Measurements from ENCODE around the gene CR1L.
A peak's percentile ranks its signal among the peaks of the same experiment; 100 is the strongest.
"Not testable (repeated sequence)": the region's sequence is repeated elsewhere in the genome, so short reads cannot be mapped to it uniquely, and the experiment has no call there.

CR1L gene

DNA sequence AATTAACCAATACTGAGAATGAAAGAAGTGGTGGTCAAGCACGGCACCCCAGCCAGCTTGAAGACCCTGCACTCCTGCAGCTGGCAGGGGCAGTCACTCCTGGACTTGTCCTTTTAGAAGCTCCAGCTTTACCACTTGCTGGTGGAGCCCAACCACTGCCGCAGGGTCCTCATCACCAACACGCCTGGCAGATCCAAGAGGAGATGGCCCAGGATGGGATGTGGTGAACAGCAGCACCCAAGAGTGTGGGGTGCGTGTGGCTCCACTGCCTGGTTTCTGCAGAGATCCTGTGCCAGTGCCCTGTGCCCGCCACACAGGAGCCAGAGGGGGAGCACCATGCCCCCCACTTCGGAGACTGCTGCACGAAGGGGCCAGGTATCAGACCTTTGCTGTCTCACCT, 13.5 kb downstream of the CR1L start:
- no peak for DNase-seq (ENCODE audit: low spot score in 2 of 2)
- peak; percentile 46 for ATAC-seq
- no peaks in the 10 kb centered on the region for H3K36me3 Mint-ChIP-seq
- H3K4me1 Mint-ChIP-seq: no peaks in the 10 kb centered on the region
- H3K9me3 Mint-ChIP-seq: no peaks in the 10 kb centered on the region
- H3K27ac Mint-ChIP-seq: no peak overlapping the region
- no peak overlapping the region for H3K4me3 Mint-ChIP-seq

DNA sequence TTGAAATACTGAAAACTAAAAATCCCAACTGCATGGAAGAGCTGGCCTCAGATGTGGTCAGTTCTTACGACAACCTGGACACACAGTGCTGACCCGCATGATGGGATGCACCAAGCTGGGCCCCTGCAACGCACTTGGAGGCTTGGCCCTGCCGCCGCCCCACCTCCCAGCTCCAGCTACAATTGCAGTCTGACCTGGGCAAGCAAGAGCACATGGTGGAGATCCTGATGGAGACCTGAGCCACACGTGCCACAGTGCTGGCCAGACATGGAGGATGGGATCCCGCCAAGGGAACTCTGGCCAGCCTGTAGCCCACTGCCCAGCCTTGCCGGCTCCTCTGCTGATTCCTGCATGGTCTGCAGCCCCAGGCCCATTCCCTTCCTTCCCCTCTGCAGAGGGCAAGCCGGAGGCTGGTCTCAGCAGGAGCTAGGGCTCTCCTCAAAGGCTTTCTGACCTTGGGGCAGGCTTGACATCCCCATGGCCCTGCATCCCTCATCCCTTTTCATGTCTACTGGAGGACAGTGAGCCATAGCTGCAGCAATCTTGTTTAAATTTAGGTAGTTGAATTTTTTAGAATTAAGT, 14.1 kb downstream of the CR1L start:
- ATAC-seq: peak; percentile 44
- no peak for DNase-seq (ENCODE audit: low spot score in 2 of 2)

DNA sequence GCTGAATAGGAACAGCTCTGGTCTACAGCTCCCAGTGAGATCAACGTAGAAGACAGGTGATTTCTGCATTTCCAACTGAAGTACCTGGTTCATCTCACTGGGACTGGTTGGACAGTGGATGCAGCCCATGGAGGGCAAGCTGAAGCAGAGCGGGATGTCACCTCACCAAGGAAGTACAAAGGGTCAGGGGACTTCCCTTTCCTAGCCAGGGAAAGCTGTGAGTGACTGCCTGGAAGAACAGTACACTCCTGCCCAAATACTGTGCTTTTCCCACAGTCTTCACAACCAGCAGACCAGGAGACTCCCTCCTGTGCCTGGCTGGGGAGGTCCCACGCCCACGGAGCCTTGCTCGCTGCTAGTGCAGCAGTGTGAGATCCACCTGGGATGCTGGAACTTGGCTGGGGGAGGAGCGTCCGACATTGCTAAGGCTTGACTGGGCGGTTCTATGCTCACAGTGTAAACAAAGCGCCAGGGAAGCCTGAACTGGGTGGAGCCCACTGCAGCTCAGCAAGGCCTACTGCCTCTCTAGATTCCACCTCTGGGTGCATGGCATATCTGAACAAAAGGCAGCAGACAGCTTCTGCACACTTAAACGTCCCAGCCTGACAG, 14.7 kb downstream of the CR1L start:
- H3K36me3 Mint-ChIP-seq: no peaks in the 10 kb centered on the region
- H3K27ac Mint-ChIP-seq: no peak overlapping the region
- DNase-seq (ENCODE audit: low spot score in 2 of 2) (no peak), ATAC-seq (no peak)
- no peak overlapping the region for H3K4me3 Mint-ChIP-seq
- no peaks in the 10 kb centered on the region for H3K9me3 Mint-ChIP-seq
- H3K4me1 Mint-ChIP-seq: no peaks in the 10 kb centered on the region

More for the DNA sequence above, 14.1 kb downstream of the CR1L start:
- no peak overlapping the region for H3K27ac Mint-ChIP-seq
- no peak overlapping the region for H3K4me3 Mint-ChIP-seq
- no peaks in the 10 kb centered on the region for H3K4me1 Mint-ChIP-seq
- no peaks in the 10 kb centered on the region for H3K9me3 Mint-ChIP-seq
- H3K36me3 Mint-ChIP-seq: no peaks in the 10 kb centered on the region

DNA sequence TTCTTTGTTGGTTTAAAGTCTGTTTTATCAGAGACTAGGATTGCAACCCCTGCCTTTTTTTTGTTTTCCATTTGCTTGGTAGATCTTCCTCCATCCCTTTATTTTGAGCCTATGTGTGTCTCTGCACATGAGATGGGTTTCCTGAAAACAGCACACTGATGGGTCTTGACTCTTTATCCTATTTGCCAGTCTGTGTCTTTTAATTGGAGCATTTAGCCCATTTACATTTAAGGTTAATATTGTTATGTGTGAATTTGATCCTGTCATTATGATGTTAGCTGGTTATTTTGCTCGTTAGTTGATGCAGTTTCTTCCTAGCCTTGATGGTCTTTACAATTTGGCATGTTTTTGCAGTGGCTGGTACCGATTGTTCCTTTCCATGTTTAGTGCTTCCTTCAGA, 16.5 kb downstream of the CR1L start:
- H3K27ac Mint-ChIP-seq; H3K9me3 Mint-ChIP-seq; H3K4me1 Mint-ChIP-seq; DNase-seq (ENCODE audit: low spot score in 2 of 2); ATAC-seq; H3K4me3 Mint-ChIP-seq; H3K36me3 Mint-ChIP-seq: not testable (repeated sequence)

DNA sequence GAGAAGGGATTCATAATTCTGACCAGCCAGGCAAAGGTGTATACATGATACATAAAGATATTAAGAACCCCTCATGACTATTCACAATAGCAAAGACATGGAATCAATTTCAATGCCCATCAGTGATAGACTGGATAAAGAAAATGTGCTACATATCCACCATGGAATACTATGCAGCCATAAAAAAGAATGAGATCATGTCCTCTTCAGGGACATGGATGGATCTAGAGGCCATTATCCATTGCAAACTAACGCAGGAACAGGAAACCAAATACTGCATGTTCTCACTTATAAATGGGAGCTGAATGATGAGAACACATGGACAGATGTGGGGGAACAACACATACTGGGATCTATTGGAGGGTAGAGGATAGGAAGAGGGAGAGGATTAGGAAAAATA, 21.4 kb downstream of the CR1L start:
- Mint-ChIP-seq H3K9me3 (no peaks in the 10 kb centered on the region), H3K4me1 (no peaks in the 10 kb centered on the region), H3K27ac (no peak overlapping the region), H3K36me3 (no peaks in the 10 kb centered on the region), H3K4me3 (no peak overlapping the region)
- no peak for ATAC-seq
- DNase-seq (ENCODE audit: low spot score in 2 of 2): no peak

DNA sequence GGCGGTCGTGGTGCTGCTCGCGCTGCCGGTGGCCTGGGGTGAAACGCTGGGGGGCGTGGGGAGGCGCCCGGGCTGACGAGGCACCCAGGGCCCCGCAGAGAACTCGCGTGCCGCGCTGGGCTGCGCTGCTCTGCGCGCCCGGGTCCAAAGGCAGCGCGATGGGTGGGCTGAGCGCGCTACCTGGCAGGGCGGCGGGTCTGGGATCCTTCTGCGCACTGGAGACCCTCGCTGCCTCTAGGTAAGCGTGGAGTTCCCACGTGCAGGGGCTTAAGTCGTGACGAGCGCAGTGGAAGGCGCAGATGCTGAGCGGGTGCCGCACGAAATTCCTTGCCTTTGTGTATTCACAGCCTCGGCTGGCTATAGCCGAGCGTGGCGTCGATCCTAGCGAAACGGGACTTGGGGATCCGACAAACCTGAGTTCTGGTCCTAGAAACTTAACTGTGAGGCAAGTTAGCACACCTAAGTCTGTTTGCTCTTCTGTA, 24.6 kb downstream of the CR1L start:
- H3K4me3 Mint-ChIP-seq: no peak overlapping the region
- H3K4me1 Mint-ChIP-seq: no peaks in the 10 kb centered on the region
- ATAC-seq: peak; percentile 34
- H3K27ac Mint-ChIP-seq: no peak overlapping the region
- H3K9me3 Mint-ChIP-seq: no peaks in the 10 kb centered on the region
- no peaks in the 10 kb centered on the region for H3K36me3 Mint-ChIP-seq
- no peak for DNase-seq (ENCODE audit: low spot score in 2 of 2)

DNA sequence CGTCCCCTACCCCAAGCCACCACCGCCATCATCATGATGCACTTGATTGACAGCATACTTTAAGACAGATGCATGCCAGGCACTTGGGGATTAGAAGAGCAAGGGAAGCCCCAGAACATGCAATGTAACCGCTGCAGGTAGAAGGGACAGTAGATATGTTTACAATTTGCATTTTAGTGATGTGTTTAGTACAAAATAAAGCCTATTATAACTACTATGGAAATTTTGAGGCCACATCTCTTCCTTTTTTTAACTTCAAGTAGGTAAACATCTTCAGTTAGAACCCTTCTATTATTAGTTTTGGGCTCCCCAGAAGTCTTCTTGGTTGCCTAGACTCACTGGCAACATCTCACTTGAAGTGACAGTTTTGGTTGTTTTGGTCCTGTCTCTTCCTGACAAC, 25.3 kb downstream of the CR1L start:
- Mint-ChIP-seq H3K36me3 (no peaks in the 10 kb centered on the region), H3K9me3 (no peaks in the 10 kb centered on the region), H3K27ac (no peak overlapping the region), H3K4me3 (no peak overlapping the region), H3K4me1 (no peaks in the 10 kb centered on the region)
- ATAC-seq: no peak
- no peak for DNase-seq (ENCODE audit: low spot score in 2 of 2)

DNA sequence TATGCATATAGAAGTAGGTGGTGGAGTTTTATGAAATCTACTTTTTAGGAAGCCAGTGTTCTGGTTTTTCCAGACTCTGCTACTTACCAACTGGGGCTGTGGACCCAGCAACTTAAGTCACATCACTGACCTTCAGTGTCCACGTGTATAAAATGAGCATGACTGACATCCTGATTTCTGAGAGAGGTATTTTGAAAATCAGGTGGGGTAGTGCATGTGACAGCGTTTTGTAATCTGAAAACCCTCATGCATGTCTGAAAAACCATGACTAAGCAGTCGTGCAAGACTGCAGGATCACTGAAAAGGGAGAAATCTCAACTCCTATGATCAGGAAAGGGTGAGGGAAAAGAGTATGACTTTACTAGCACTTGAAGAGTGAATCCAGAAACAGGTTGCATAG, 26.1 kb downstream of the CR1L start:
- DNase-seq (ENCODE audit: low spot score in 2 of 2) (no peak), ATAC-seq (no peak)
- no peaks in the 10 kb centered on the region for H3K36me3 Mint-ChIP-seq
- H3K4me1 Mint-ChIP-seq: no peaks in the 10 kb centered on the region
- no peak overlapping the region for H3K4me3 Mint-ChIP-seq
- H3K27ac Mint-ChIP-seq: no peak overlapping the region
- H3K9me3 Mint-ChIP-seq: no peaks in the 10 kb centered on the region

DNA sequence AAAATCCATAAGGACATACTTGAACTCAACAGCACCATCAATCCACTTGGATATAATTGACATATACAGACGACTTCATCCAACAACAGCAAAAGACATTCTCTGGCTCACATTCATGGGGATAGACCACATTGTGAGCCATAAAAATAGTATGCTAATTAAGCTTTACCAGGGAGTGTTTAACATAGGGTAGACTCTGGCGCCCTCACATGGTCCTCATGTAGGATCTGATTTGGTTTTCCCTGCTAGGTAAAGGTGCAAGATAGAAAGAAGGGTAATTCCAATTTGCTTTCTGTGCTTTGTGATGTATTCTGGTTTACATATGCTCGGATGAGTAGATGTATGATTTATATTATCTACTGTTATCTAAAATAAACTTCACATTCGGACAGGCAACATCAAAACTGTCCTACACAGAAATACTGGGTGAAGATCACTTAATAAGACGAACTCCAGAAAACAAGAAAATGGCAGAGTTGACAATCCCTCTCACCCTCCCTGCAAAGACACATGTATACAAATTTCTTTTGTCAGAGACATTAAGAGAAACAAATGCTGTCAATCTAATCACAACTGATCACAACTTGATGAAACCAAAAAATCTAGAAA, 27.7 kb downstream of the CR1L start:
- no peak overlapping the region for H3K27ac Mint-ChIP-seq
- ATAC-seq (peak; percentile 62), DNase-seq (ENCODE audit: low spot score in 2 of 2) (no peak)
- no peaks in the 10 kb centered on the region for H3K4me1 Mint-ChIP-seq
- no peaks in the 10 kb centered on the region for H3K36me3 Mint-ChIP-seq
- no peak overlapping the region for H3K4me3 Mint-ChIP-seq
- H3K9me3 Mint-ChIP-seq: no peaks in the 10 kb centered on the region

DNA sequence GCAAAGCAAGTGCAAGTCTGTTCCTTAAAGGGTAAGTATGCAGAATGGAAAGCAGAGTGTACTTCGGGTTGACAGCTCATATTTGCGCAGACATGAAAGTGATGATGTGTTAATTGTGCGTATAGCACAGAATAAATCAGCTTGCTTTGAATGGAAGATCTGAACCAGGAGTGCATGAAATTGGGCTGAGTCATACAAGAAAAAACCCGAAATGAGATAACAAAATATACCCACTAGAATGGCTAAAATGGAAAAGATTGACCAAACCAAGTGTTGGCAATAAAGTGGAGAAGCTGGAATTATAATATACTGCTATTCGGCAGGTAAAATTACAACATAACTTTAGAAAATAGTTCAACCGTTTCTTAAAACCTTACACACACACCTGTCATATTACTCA, 28.5 kb downstream of the CR1L start:
- Mint-ChIP-seq H3K9me3 (no peaks in the 10 kb centered on the region), H3K4me1 (no peaks in the 10 kb centered on the region), H3K4me3 (no peak overlapping the region), H3K36me3 (no peaks in the 10 kb centered on the region), H3K27ac (no peak overlapping the region)
- no peak for DNase-seq (ENCODE audit: low spot score in 2 of 2)
- peak; percentile 79 for ATAC-seq

DNA sequence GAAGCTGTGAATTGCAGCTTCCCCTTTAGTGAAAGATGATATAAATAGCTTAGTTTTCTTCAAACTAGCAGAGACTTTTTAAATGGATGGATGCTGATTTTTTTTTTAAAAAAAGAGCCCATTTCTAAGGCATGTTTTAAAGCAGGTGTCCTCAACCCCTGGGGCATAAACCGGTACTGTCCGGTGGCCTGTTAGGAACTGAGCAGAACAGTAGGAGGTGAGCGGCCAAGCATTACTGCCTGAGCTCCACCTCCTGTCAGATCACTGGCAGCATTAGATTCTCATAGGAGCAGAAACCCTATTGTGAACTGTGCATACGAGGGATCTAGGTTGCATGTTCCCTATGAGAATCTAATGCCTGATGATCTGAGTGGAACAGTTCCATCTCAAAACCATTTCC, 31.2 kb downstream of the CR1L start:
- H3K4me3 Mint-ChIP-seq: no peak overlapping the region
- no peak for ATAC-seq
- H3K36me3 Mint-ChIP-seq: no peaks in the 10 kb centered on the region
- no peak for DNase-seq (ENCODE audit: low spot score in 2 of 2)
- no peaks in the 10 kb centered on the region for H3K4me1 Mint-ChIP-seq
- no peak overlapping the region for H3K27ac Mint-ChIP-seq
- no peaks in the 10 kb centered on the region for H3K9me3 Mint-ChIP-seq

DNA sequence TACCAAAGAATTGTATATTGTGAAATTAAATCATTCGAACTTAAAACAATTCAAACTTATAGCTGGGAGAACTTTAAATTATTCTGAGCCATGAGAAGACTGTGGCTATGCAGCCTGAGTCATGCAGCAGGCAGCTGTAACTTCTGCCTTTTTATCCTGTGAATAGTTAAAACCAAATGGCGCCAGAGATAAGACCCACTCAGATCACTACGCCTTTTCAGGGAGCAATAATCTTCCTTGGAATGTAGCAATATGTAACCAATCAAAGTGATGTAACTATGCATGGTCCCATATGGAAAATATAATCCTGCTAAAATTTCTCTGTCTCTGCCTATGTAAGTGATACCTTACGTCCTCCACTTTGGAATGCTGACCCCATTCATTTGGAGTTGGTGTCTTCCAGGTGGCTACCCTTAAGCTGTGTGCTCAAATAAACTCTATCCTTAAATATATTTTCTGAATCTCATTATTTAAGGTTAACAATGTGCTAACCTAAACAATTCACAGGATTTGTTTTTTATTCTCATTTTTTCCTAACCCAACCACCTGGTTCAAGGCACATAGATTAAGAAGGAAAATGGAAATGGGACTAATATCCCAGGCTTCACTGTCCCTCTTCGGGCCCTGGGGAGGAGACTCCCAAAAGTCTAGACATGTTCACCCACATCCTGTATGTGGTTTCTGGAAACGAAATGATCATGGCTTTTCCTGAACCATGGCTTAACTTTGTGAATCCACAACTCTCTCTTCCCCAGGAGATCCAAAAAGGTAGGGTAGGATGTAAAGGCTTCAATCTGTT, 35.9 kb downstream of the CR1L start:
- H3K9me3 Mint-ChIP-seq; ATAC-seq; H3K36me3 Mint-ChIP-seq; DNase-seq (ENCODE audit: low spot score in 2 of 2); H3K27ac Mint-ChIP-seq; H3K4me1 Mint-ChIP-seq; H3K4me3 Mint-ChIP-seq: not testable (repeated sequence)

DNA sequence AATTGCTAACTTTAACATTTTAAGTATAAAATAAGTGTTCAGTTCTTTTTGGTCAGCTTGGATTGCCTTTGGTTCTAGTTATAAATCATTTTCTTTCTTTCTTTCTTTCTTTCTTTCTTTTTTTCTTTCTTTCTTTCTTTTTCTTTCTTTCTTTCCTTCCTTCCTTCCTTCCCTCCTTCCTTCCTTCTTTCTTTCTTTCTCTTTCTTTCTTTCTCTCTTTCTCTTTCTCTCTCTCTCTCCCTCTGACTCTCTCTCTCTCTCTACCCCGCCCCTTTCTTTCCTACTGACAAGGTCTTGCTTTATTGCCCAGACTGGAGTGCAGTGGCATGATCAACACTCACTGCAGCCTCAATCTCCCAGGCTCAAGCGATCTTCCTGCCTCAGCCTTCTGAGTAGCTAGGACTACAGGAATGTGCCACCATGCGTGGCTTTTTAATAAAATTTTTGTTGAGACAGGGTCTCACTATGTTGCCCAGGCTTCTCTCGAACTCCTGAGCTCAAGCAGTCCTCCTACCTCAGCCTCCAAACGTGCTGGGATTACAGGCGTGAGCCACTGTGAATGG, 38.0 kb downstream of the CR1L start:
- not testable (repeated sequence) for H3K36me3 Mint-ChIP-seq; H3K9me3 Mint-ChIP-seq; ATAC-seq; H3K27ac Mint-ChIP-seq; H3K4me3 Mint-ChIP-seq; DNase-seq (ENCODE audit: low spot score in 2 of 2); H3K4me1 Mint-ChIP-seq

DNA sequence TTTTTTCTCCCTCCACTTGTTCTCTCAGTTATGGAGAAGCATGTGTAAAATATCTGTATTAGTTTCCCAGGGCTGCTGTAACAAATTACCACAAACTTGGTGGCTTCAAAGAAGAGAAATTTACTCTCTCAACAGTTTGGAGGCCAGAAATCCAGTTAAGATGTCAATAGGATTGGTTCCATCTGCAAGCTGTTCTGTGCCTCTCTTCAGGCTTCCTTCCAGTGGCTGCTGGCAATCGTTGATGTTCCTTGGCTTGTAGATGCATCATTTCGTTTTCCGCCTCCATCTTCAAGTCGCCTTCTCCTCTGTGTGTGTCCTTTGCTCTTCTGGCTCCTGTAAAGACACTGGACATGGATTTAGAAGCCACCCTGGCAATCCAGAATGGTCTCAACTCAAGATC, 45.6 kb downstream of the CR1L start:
- DNase-seq (ENCODE audit: low spot score in 2 of 2); ATAC-seq; H3K4me3 Mint-ChIP-seq; H3K36me3 Mint-ChIP-seq; H3K9me3 Mint-ChIP-seq; H3K4me1 Mint-ChIP-seq; H3K27ac Mint-ChIP-seq: not testable (repeated sequence)

DNA sequence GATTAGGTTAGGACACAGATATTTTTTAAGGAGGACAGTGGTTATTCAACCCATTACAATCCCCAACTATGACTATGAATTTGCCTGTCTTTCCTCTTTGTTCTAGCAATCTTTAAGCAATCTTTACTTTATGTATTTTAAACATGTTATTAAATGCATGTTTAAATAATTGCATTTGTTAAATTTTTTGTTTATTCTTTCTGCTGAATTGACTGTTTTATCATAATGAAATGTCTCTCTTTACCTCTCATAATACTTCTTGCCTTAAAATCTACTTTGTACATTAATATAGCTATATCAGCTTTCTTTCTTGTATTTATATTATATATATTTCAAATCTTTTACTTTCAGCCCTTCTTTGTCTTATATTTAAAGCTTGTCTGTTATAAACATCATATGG, 46.1 kb downstream of the CR1L start:
- no peaks in the 10 kb centered on the region for H3K9me3 Mint-ChIP-seq
- ATAC-seq: no peak
- no peak for DNase-seq (ENCODE audit: low spot score in 2 of 2)

More for the DNA sequence above, 46.1 kb downstream of the CR1L start:
- no peaks in the 10 kb centered on the region for H3K4me1 Mint-ChIP-seq
- no peak overlapping the region for H3K4me3 Mint-ChIP-seq
- H3K27ac Mint-ChIP-seq: no peak overlapping the region
- no peaks in the 10 kb centered on the region for H3K36me3 Mint-ChIP-seq

All from stimulated activated effector memory CD8-positive, alpha-beta T cell treated with anti-CD3 and anti-CD28 coated beads, Interleukin-12 subunit alpha, Interleukin-12 subunit beta, amount 100 ng/mL, for 72 hours (primary cell).